Erythroblast (primary cell): Measurements from ENCODE around the gene RBM19.

Source experiments
- GATA1 ChIP-seq: IDR thresholded peaks from 2 replicates; pipeline ENCODE4 v1.6.1; 2011; ENCODE audit warnings: low read depth, mild to moderate bottlenecking, control low read depth, low read length, moderate library complexity
- POLR2A ChIP-seq: IDR thresholded peaks from 2 replicates; pipeline ENCODE4 v1.6.1; 2011; ENCODE audit warnings: mild to moderate bottlenecking, low read length

DNA sequence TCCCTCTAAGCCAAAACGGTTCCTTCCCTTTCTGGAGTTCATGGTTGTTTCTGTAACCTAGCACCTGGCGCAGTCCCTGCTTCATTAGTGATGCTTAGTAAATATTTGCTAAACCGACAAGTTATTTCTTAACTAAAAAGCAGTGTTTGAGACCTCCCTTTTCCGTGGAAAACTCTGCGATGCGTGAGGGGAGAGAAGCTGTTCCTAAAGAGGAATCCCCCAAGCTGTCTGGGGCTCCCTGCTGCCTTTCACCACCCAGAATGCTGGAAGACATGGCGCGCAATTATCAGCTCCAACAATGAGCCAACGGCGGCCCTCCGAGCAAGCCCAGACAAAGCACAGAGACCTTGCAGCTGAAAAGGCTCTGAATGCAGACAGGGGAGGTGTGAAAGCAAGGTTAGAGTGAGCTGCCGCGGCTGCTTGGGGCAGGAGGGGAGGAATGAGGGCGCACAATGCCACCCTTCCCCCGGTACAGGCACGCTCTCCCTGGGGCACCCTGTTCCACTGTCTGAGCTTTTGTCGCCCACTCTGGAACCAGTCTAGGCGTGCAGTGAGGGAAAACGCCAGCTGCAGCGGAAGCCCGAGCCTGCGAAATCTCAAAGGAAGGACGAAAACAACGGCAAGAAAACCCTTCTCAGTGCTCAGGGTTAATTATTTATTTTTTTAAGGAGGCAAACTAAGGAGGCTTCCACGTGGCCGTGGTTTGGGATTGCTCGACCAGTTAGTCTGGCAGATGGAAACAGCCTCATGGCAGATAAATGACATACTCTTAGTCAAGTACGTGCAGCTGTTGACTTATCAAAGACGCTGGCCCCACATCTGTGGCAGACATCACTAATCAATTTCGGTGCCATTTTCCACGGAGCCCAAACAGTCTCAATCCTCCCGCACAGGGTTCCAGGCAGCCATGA lies 66.3 kb downstream of the RBM19 start:
- TF ChIP-seq POLR2A (no peak), GATA1 (no peak)
